Pons (tissue), 1 donor: Measurements from ENCODE around the gene PSMD4.

ENCODE experiments used
- DNase-seq: peaks from one replicate; pipeline ENCODE4 v3.0.0-alpha.2; 2016; ENCODE audit warnings: low spot score

PSMD4 gene

GRCh38 chr1:151309811-151310323, 55.3 kb downstream of the PSMD4 start:
- DNase-seq = no peak

- DNase-seq = no peak
These were observed 56.5 kb downstream of the PSMD4 start for GRCh38 chr1:151311011-151311410.

GRCh38 chr1:151311589-151312331, 57.2 kb downstream of the PSMD4 start:
- peak; percentile 53 for DNase-seq

DNA sequence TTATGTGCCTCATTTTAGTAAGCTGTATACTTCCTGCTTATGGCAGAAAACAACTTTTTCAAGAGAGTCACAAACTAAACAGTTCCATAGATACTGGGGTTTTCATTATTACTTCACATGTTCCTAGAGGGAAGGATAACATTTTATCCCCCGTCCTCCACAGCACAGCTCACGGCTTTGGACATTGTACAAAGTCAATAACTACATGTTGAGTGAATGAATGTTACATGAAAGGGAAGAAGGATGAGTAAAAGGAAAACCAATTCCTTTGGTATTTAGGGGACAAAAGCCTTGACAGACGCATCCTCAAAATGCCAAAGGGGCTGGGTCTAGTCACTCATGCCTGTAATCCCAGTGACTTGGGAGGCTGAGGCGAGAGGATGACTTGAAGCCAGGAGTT, 57.9 kb downstream of the PSMD4 start:
- no peak for DNase-seq

DNA sequence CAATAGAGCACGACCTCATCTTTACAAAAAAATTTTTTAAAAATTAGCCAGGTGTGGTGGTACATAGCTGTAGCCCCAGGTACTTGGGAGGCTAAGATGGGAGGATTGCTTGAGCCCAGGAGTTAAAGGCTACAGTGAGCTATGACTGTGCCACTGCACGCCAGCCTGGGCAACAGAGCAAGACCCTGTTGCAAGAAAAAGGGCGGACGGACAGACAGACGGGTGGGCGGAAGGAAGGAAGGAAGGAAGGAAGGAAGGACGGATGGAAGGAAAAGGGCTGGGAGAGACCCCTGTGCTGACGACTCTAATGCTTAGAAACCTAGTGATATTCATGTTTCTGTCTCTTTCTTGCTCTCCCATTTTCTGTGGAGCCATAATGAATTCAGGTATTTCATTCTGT, 58.3 kb downstream of the PSMD4 start:
- no peak for DNase-seq

DNA sequence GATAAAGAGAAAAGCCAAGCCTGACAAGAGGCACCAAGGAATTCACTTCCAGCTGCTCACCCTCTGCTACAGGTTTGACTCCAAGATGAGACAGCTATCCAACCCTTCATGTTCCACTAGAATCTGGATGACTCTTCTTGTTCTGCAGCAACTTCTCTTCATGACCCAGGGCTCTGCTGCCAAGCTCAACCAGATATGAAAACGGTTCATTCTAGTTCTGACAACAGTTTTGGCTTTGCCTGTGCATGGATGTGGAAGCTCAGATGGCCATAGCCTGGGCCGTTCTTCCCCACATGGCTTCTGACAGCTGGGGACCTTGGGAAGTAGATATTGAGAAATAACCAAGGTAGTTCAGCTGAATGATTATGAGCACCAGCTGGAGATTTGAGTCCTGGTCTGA, 59.0 kb downstream of the PSMD4 start:
- DNase-seq = peak; percentile 52

GRCh38 chr1:151314137-151314875, 59.8 kb downstream of the PSMD4 start:
- DNase-seq = peak; percentile 98

DNA sequence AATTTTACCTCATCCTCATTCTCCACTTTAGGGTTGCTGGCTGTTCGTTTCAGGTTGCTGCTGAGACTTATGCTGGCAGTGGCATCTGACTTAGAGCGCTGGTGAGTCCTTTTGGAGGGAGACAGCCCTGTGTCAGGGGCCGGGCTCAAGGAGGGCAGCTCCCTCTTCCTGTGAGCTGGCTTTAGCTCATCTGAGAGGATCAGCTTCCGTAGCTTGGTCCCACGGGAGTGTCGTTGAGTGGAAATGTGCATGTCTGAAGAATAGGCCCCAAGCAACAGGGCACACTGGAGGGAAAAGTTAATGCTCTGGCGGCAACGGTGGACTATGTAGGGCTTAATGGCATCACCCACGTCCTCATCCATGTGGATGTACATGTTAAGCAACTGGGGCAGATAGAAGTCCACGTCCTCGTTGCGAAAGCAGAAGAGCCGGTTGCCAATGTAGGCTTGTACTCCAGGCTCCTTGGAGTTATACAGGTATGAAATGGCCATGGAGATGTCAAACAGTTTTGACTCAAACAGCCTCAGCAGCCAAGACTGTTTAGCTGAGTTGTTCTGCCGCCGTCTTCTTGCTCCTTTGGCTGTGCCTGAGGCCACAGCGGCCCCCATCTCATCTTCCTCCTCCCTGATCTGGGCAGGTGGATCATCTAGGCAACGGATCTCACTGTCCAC, 61.2 kb downstream of the PSMD4 start:
- DNase-seq = no peak
